Heart right ventricle (tissue), 16 donors: Measurements from ENCODE around the gene C7. TPM values are rescaled to one million over a fixed set of nuclear protein-coding genes. Genes with fewer than 3 reads are reported as not detected.

Source experiments
- ATAC-seq, 8 donors: fragments of 200-7000 bp; cut with Tn5 transposase; one replicate each; pipeline ENCODE4 v1.9.1; 2020; ENCODE audit warnings: mild to moderate bottlenecking in 8 of 8, moderate library complexity in 8 of 8, moderate number of reproducible peaks in 1 of 8
- DNase-seq, 2 donors: peaks; one replicate each; pipeline ENCODE4 v3.0.0-alpha.2; 2020
- H3K27ac ChIP-seq, 10 donors: fragments of 200-600 bp; sonication (generic) in 2 of 10; one replicate each; pipeline versions ENCODE4 v1.5.0 to v1.8.0; 2020 to 2022; ENCODE audit warnings: mild to moderate bottlenecking in 3 of 10
- H3K27me3 ChIP-seq, 7 donors: fragments of 200-600 bp; one replicate each; pipeline ENCODE4 v1.8.0; 2021 to 2022; ENCODE audit warnings: mild to moderate bottlenecking in 2 of 7
- H3K36me3 ChIP-seq, 9 donors: fragments of 200-600 bp; sonication (generic) in 1 of 9; one replicate each; pipeline versions ENCODE4 v1.5.0 to v1.8.0; 2020 to 2022; ENCODE audit warnings: mild to moderate bottlenecking in 2 of 9
- H3K4me1 ChIP-seq, 9 donors: fragments of 200-600 bp; sonication (generic) in 1 of 9; one replicate each; pipeline versions ENCODE4 v1.5.0 to v1.8.0; 2020 to 2022; ENCODE audit warnings: mild to moderate bottlenecking in 4 of 9
- H3K4me3 ChIP-seq, 10 donors: fragments of 200-600 bp; sonication (generic) in 2 of 10; one replicate each; pipeline versions ENCODE4 v1.5.0 to v1.8.0; 2020 to 2022; ENCODE audit warnings: mild to moderate bottlenecking in 7 of 10, moderate library complexity in 2 of 10
- H3K9me3 ChIP-seq, 11 donors: fragments of 200-600 bp in 10 of 11; sonication (generic) in 2 of 11; one replicate each; pipeline versions ENCODE4 v1.5.0 to v1.8.0; 2013 to 2022; ENCODE audit warnings: mild to moderate bottlenecking in 2 of 11, control low read depth in 1 of 11, moderate library complexity in 1 of 11
- CTCF ChIP-seq, 9 donors: fragments of 200-600 bp; sonication (generic) in 2 of 9; IDR thresholded peaks; one replicate each; pipeline versions ENCODE4 v1.5.0 to v1.8.0; 2021 to 2022; ENCODE audit warnings: antibody characterized with exemption in 9 of 9, mild to moderate bottlenecking in 5 of 9, moderate library complexity in 1 of 9
- WGBS, 2 donors: extraction: QIAGEN DNeasy Blood & Tissue Kit; methylation state at CpG; one replicate each; pipeline ENCODE4 v1.1.7; 2013; ENCODE audit warnings: inconsistent platforms in 1 of 2; 5-methylcytosine and 5-hydroxymethylcytosine counted together
- intact Hi-C, 10 donors: fragments of 100-400 bp; cut with DNase I; formaldehyde crosslinking; loops; one replicate each; pipeline versions ENCODE4 v1.11.1 to v1.14.2; 2022
- polyA plus RNA-seq, 2 donors: library from polyadenylated mRNA; stranded (reverse); fragments of 200-250 nt; gene quantifications; one replicate each; pipeline ENCODE4 v1.2.3, GENCODE V29; 2013
- total RNA-seq, 10 donors: library from RNA; stranded (reverse); fragmentation: NEBNext Ultra II Directional in 3 of 10; extraction: Animal tissue kit (Norgen Biotek cat#: 25700) in 3 of 10; gene quantifications; one replicate each; pipeline versions ENCODE4 v1.2.1 to v1.2.4, GENCODE V29; 2021 to 2023
- donor health status: Arrhythmogenic right ventricular cardiomyopathy.
- donor health status: ischemic (EF 13 %, LVEDD 7.1; RV severe dilation, severe dysfunction).
- donor health status: healthy with polysubstance abuse.
- donor health status: DM: no; HTN: yes; CAD: no.
- donor health status: DM: no; HTN: no; CAD: no.
- donor health status: ischemic (EF 25% LVEDD 6.9; RV normal size, moderate dysfunction).
- donor health status: ischemic (EF 25% LVEDD 5.7; RV mildly dilated, moderate dysfunction).
- donor health status: healthy.
- donor health status: DM: yes; HTN: yes; CAD: no.
- donor health status: Ischemic cardiomyopathy.
- donor health status: ischemic (EF 35%, LVEDD 5.7; RV mildly dilated, moderate dysfunction).
- donor health status: nonischemic (EF 11% LVEDD 7.7; RV severe dilation, severe dysfunction).
- donor health status: DM: yes; HTN: yes; CAD: no.
- donor health status: PGD.
- donor health status: ischemic (EF 29% LVEDD 5.4; RV normal size, mild dysfunction).
- donor health status: nonischemic (EF 23%, LVEDD 6.1; RV moderate dilation, normal function).

Gene C7
- total and polyA plus RNA-seq, 12 donors = 43.9 to 399 (median 99.5) TPM

- intact Hi-C loops = no loop called here
- Histone ChIP-seq H3K36me3 (no peaks in the 10 kb centered on the region), H3K27ac (no peak overlapping the region), H3K9me3 (peaks cover 0 to 8% (median 0%) of the 10 kb centered on the region in 11 donors), H3K4me3 (no peak overlapping the region), H3K4me1 (peaks cover 0 to 28% (median 16%) of the 10 kb centered on the region in 9 donors), H3K27me3 (no peaks in the 10 kb centered on the region)
- ATAC-seq (no peak), DNase-seq (no peak)
- TF ChIP-seq CTCF (IDR thresholded peaks at IDR 0.05) = no peak
- 95 to 96% methylated on average over 8 of the region's 8 CpGs for WGBS, 2 donors
These were observed 79.6 kb downstream of the C7 start for GRCh38 chr5:40988746-40989510.

DNA sequence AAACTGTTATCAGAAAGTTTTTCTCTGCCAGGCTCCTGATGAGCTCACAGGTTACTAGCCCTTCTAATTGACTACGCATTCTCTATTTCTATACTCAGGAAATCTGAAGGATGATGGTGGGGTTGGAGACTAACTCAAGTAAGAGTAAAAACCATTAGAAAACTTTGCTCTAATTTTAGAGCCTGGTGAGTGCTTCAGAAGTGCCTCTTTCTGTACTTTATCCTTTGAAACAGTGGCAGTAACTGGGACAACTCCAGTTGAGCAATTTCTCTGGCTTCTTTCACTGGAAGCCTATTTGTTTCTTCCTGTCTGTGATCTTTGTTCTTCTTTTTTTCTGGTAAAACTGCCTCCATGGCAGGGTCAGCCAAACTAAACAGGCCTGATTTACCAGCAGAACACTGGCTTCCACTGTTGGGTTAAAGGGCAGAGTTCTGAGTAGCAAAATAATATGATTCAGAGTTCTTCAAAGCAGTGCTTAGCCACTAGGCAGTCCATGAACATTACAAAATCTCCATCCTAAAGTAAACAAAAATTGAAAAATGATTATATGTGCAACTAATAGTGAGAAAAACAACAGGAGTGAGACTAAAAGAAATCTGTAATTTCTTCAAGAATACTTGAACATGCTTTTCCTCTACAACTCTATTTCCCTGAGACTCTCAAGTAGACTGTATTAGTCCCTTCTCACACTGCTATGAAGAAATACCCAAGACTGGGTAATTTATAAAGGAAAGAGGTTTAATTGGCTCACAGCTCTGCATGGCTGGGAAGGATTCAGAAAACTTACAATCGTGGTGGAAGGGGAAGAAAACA is 82.1 kb downstream of the C7 start:
- Histone ChIP-seq H3K9me3 (peaks cover 0 to 8% (median 0%) of the 10 kb centered on the region in 11 donors), H3K27me3 (no peaks in the 10 kb centered on the region), H3K4me1 (peaks cover 0 to 28% (median 16%) of the 10 kb centered on the region in 9 donors), H3K27ac (peak overlapping the region; percentile 43 to 77 (median 68)), H3K36me3 (no peaks in the 10 kb centered on the region), H3K4me3 (no peak overlapping the region)
- ATAC-seq (peak; percentile 83 to 96 (median 94)), DNase-seq (peak in 1 of 2 donors; percentile 70)
- WGBS, 2 donors = 14 to 19% methylated on average over 2 of the region's 2 CpGs
- no peak for TF ChIP-seq CTCF (IDR thresholded peaks at IDR 0.05)
- intact Hi-C loops = loop anchor here in 3 of 10 donors (1.0 to 10.0 kb wide), 4 partner anchors 201 to 353 kb away; no protein-coding TSS in a partner anchor

DNA sequence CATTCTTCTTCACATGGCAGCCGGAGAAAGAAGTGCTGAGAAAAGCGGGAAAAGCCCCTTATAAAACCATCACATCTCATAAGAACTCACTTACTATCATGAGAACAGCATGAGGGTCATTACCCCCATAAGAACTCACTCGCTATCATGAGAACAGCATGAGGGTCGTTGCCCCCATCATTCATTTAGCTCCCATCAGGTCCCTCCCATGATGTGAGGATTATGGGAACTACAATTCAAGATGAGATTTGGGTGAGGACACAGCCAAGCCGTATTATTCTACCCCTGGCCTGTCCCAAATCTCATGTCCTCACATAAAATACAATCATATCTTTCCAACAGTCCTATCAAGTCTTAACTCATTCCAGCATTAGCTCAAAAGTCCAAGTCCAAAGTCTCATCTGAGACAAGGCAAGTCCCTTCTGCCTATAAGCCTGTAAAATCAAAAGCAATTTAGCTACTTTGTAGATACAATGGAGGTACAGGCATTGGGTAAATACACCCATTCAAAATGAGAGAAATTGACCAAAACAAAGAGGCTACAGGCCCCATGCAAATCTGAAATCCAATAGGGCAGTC is 82.8 kb downstream of the C7 start:
- DNase-seq = no peak
- WGBS, 2 donors = 81 to 86% methylated on average over 5 of the region's 5 CpGs
- Histone ChIP-seq H3K27me3 (no peaks in the 10 kb centered on the region), H3K4me3 (no peak overlapping the region), H3K36me3 (no peaks in the 10 kb centered on the region), H3K4me1 (peaks cover 0 to 28% (median 16%) of the 10 kb centered on the region in 9 donors), H3K9me3 (peaks cover 0 to 6% (median 0%) of the 10 kb centered on the region in 11 donors), H3K27ac (peak overlapping the region; percentile 43 to 77 (median 68))
- intact Hi-C loops = loop anchor here in 3 of 10 donors (1.0 to 10.0 kb wide), 4 partner anchors 200 to 353 kb away; no protein-coding TSS in a partner anchor
- no peak for ATAC-seq
- TF ChIP-seq CTCF (IDR thresholded peaks at IDR 0.05) = no peak
